Muscle layer of colon (tissue), 2 donors: ENCODE data around the gene SCN8A.
"Not testable (repeated sequence)": the region's sequence is repeated elsewhere in the genome, so short reads cannot be mapped to it uniquely, and the experiment has no call there.

Source experiments
- H3K27ac ChIP-seq: one replicate; pipeline ENCODE4 v1.7.0; 2013; ENCODE audit warnings: low read depth, mild to moderate bottlenecking, low read length, moderate library complexity
- H3K27me3 ChIP-seq, 2 donors: one replicate each; pipeline ENCODE4 v1.7.0; 2013; ENCODE audit warnings: low read length in 2 of 2, mild to moderate bottlenecking in 2 of 2; ENCODE audit not compliant: insufficient read depth in 2 of 2, control insufficient read depth in 1 of 2
- H3K36me3 ChIP-seq: one replicate; pipeline ENCODE4 v1.7.0; 2013; ENCODE audit warnings: mild to moderate bottlenecking, low read length; ENCODE audit not compliant: insufficient read depth
- H3K4me1 ChIP-seq: one replicate; pipeline ENCODE4 v1.7.0; 2013; ENCODE audit warnings: mild to moderate bottlenecking, low read length; ENCODE audit not compliant: insufficient read depth
- H3K4me3 ChIP-seq, 2 donors: one replicate each; pipeline ENCODE4 v1.7.0; 2013; ENCODE audit warnings: low read length in 2 of 2, low read depth in 1 of 2, mild to moderate bottlenecking in 1 of 2, moderate library complexity in 1 of 2
- H3K9ac ChIP-seq: one replicate; pipeline ENCODE4 v1.7.0; 2013; ENCODE audit warnings: low read length
- H3K9me3 ChIP-seq: one replicate; pipeline ENCODE4 v1.7.0; 2013; ENCODE audit warnings: mild to moderate bottlenecking, low read length
- donor health status: abdominal sarcoma.
- donor health status: Adenocarcinoma of cecum.

Gene SCN8A

GRCh38 chr12:51591016-51591901 is at the start of gene SCN8A:
SCN8A (plus strand) TSS chr12:51591233; CDS start chr12:51662818, 71,585 bp downstream.
- H3K9me3 ChIP-seq = no peaks in the 10 kb centered on the region
- H3K4me1 ChIP-seq = peaks cover 4% of the 10 kb centered on the region
- H3K27me3 ChIP-seq = peaks cover 20 to 31% of the 10 kb centered on the region in 2 donors
- no peaks in the 10 kb centered on the region for H3K36me3 ChIP-seq
- H3K27ac ChIP-seq = no peak within 1 kb of the TSS
- peak within 1 kb of the TSS; percentile 29 to 45 for H3K4me3 ChIP-seq
- no peak within 1 kb of the TSS for H3K9ac ChIP-seq

DNA sequence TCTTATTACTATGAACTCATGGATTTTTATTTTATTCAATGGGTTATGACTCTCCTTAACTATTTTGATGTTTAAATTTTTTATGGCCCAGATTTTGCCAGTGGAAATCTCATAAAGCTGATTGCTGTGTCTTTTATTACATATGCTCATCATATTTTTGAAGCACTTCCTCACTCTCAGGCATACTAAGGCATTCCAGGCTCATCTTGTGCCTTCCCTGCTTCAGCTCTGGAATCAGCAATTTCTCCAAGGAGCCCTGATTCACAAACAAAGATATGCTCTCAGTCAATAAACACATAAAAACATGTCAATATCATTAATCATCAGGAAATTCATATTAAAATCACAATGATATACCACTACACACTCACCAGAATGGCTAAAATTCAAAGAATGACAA is 44.9 kb upstream of the SCN8A start:
- Histone ChIP-seq H3K9ac (no peak overlapping the region), H3K27ac (no peak overlapping the region), H3K36me3 (no peaks in the 10 kb centered on the region), H3K4me3 (no peak overlapping the region), H3K9me3 (no peaks in the 10 kb centered on the region), H3K27me3 (peaks cover 0 to 5% of the 10 kb centered on the region in 2 donors), H3K4me1 (no peaks in the 10 kb centered on the region)

GRCh38 chr12:51547606-51548005 is 43.4 kb upstream of the SCN8A start:
- Histone ChIP-seq H3K9ac (no peak overlapping the region), H3K4me3 (no peak overlapping the region), H3K27ac (no peak overlapping the region), H3K36me3 (no peaks in the 10 kb centered on the region), H3K4me1 (no peaks in the 10 kb centered on the region), H3K9me3 (no peaks in the 10 kb centered on the region), H3K27me3 (peaks cover 0 to 5% of the 10 kb centered on the region in 2 donors)

- no peak overlapping the region for H3K27ac ChIP-seq
- H3K9ac ChIP-seq = no peak overlapping the region
- no peak overlapping the region for H3K4me3 ChIP-seq
- H3K36me3 ChIP-seq = no peaks in the 10 kb centered on the region
- no peaks in the 10 kb centered on the region for H3K4me1 ChIP-seq
- no peaks in the 10 kb centered on the region for H3K9me3 ChIP-seq
- peaks cover 0 to 5% of the 10 kb centered on the region in 2 donors for H3K27me3 ChIP-seq
These were observed 42.8 kb upstream of the SCN8A start for GRCh38 chr12:51548241-51548640.

DNA sequence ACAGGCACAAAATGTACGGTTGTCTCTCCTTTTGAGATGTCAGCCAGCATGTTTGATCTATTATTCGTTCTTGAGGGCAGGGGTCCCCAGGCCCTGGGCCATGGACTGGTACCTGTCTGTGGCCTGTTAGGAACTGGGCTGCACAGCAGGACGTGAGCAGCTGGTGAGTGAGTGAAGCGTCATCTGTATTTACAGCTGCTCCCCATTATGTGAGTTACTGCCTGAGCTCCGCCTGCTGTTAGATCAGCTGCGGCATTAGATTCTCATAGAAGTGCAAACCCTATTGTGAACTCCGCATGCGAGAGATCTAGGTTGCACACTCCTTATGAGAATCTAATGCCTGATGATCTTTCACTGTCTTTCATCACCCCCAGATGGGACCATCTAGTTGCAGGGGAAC is 41.4 kb upstream of the SCN8A start:
- Histone ChIP-seq H3K9me3 (no peaks in the 10 kb centered on the region), H3K27ac (no peak overlapping the region), H3K4me3 (no peak overlapping the region), H3K4me1 (no peaks in the 10 kb centered on the region), H3K27me3 (peaks cover 0 to 5% of the 10 kb centered on the region in 2 donors), H3K36me3 (no peaks in the 10 kb centered on the region), H3K9ac (no peak overlapping the region)

DNA sequence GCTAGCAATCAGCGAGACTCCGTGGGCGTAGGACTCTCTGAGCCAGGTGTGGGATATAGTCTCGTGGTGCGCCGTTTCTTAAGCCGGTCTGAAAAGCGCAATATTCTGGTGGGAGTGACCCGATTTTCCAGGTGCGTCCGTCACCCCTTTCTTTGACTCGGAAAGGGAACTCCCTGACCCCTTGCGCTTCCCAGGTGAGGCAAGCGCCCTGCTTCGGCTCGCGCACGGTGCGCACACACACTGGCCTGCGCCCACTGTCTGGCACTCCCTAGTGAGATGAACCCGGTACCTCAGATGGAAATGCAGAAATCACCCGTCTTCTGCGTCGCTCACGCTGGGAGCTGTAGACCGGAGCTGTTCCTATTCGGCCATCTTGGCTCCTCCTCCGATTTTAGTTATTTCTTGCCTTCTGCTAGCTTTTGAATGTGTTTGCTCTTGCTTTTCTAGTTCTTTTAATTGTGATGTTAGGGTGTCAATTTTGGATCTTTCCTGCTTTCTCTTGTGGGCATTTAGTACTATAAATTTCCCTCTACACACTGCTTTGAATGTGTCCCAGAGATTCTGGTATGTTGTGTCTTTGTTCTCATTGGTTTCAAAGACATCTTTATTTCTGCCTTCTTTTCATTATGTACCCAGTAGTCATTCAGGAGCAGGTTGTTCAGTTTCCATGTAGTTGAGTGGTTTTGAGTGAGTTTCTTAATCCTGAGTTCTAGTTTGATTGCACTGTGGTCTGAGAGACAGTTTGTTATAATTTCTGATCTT is 22.6 kb upstream of the SCN8A start:
- not testable (repeated sequence) for H3K27me3 ChIP-seq, H3K9me3 ChIP-seq, H3K4me3 ChIP-seq, H3K27ac ChIP-seq, H3K4me1 ChIP-seq, H3K9ac ChIP-seq, H3K36me3 ChIP-seq

GRCh38 chr12:51579321-51579850 is 11.6 kb upstream of the SCN8A start:
- Histone ChIP-seq H3K4me1 (no peaks in the 10 kb centered on the region), H3K36me3 (no peaks in the 10 kb centered on the region), H3K27me3 (no peaks in the 10 kb centered on the region), H3K9ac (no peak overlapping the region), H3K9me3 (no peaks in the 10 kb centered on the region), H3K27ac (no peak overlapping the region), H3K4me3 (no peak overlapping the region)

DNA sequence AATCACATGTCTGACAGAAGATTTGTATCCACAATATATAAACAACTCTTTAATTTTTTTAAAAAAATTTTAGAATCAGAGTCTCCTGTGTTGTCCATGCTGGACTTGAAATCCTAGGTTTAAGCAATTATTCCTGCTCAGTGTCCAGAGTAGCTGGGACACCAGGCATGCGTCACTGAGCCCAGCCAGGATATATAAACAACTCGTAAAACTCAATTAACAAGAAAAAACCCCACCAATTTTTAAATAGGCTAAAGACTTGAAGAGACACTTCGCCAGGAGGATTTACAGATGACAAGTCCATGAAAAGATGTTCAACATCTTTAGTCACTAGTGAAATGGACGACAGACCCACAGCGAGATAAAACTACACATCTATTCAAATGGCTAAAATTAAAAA is 2.0 kb upstream of the SCN8A start:
- Histone ChIP-seq H3K27me3 (peaks cover 20 to 31% of the 10 kb centered on the region in 2 donors), H3K4me1 (peaks cover 4% of the 10 kb centered on the region), H3K9ac (no peak overlapping the region), H3K36me3 (no peaks in the 10 kb centered on the region), H3K9me3 (no peaks in the 10 kb centered on the region), H3K27ac (no peak overlapping the region), H3K4me3 (no peak overlapping the region)

DNA sequence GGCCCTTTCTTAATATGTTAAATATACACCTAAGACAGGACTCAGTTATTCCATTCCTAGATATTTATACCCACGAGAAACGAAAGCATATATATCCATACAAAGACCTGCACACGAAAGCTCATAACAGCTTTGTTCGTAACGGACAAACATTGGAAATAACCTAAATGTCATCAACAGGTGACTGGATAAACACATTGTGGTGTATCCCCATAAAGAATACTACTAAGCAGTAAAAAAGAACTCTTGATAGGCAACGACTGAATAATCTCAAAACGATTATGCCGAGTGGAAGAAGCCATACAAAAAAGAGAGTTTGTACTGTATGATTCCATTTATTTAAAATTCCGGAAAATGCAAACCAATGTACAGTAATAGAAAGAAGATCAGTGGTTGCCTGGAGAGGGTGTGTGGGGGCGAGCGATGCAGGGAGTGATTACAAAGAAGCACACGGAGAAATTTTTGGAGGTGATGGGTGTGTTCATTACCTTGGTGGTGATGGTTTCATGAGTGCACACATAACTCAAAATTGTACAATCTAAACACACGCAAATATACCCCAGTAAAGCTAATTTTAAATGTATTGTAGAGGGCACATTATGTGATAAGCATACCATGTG is 1.4 kb upstream of the SCN8A start:
- no peak overlapping the region for H3K4me3 ChIP-seq
- peaks cover 20 to 31% of the 10 kb centered on the region in 2 donors for H3K27me3 ChIP-seq
- H3K9ac ChIP-seq = no peak overlapping the region
- H3K27ac ChIP-seq = no peak overlapping the region
- no peaks in the 10 kb centered on the region for H3K36me3 ChIP-seq
- H3K9me3 ChIP-seq = no peaks in the 10 kb centered on the region
- H3K4me1 ChIP-seq = peaks cover 4% of the 10 kb centered on the region

GRCh38 chr12:51590347-51591015 is 552 bp upstream of the SCN8A start:
- Histone ChIP-seq H3K4me3 (peak overlapping the region; percentile 20 to 32), H3K36me3 (no peaks in the 10 kb centered on the region), H3K9ac (no peak overlapping the region), H3K4me1 (peaks cover 4% of the 10 kb centered on the region), H3K27me3 (peaks cover 20 to 31% of the 10 kb centered on the region in 2 donors), H3K9me3 (no peaks in the 10 kb centered on the region), H3K27ac (no peak overlapping the region)
